ENCODE results near the gene RNASE8. TPM values are rescaled to one million over a fixed set of nuclear protein-coding genes. Genes with fewer than 3 reads are reported as not detected.

Gene RNASE8
- total RNA-seq, 2 donors from 2014 or later: not detected

GRCh38 chr14:21102521-21103410 lies 45.1 kb downstream of the RNASE8 start:
- H3K36me3 ChIP-seq: no peaks in the 10 kb centered on the region
- no peaks in the 10 kb centered on the region for H3K9me3 ChIP-seq
- peak overlapping the region in 1 of 2 donors; percentile 71 for H3K4me3 ChIP-seq
- no peaks in the 10 kb centered on the region for H3K27me3 ChIP-seq
- H3K27ac ChIP-seq: peak overlapping the region; percentile 99
- peaks cover 0 to 57% of the 10 kb centered on the region in 2 donors for H3K4me1 ChIP-seq
- TF ChIP-seq CTCF (IDR thresholded peaks at IDR 0.05): no peak
- no peak for DNase-seq (ENCODE audit: low spot score)

GRCh38 chr14:21103411-21103709 lies 45.7 kb downstream of the RNASE8 start:
- Histone ChIP-seq H3K27ac (peak overlapping the region; percentile 99), H3K27me3 (no peaks in the 10 kb centered on the region), H3K4me1 (peaks cover 0 to 57% of the 10 kb centered on the region in 2 donors), H3K9me3 (no peaks in the 10 kb centered on the region), H3K36me3 (no peaks in the 10 kb centered on the region), H3K4me3 (peak overlapping the region; percentile 56 to 71)
- no peak for DNase-seq (ENCODE audit: low spot score)
- TF ChIP-seq CTCF (IDR thresholded peaks at IDR 0.05): no peak

GRCh38 chr14:21103710-21104447 lies 46.3 kb downstream of the RNASE8 start:
- Histone ChIP-seq H3K36me3 (no peaks in the 10 kb centered on the region), H3K27me3 (no peaks in the 10 kb centered on the region), H3K9me3 (no peaks in the 10 kb centered on the region), H3K4me1 (peaks cover 0 to 56% of the 10 kb centered on the region in 2 donors), H3K4me3 (peak overlapping the region; percentile 56 to 71), H3K27ac (peak overlapping the region; percentile 99)
- peak; percentile 74 to 80 for TF ChIP-seq CTCF (IDR thresholded peaks at IDR 0.05)
- DNase-seq (ENCODE audit: low spot score): peak; percentile 98

GRCh38 chr14:21104448-21105060 lies 46.9 kb downstream of the RNASE8 start:
- Histone ChIP-seq H3K9me3 (no peaks in the 10 kb centered on the region), H3K4me3 (peak overlapping the region; percentile 56 to 71), H3K27ac (peak overlapping the region; percentile 99), H3K27me3 (no peaks in the 10 kb centered on the region), H3K36me3 (no peaks in the 10 kb centered on the region), H3K4me1 (peaks cover 0 to 50% of the 10 kb centered on the region in 2 donors)
- peak; percentile 98 to 99 for TF ChIP-seq CTCF (IDR thresholded peaks at IDR 0.05)
- DNase-seq (ENCODE audit: low spot score): peak; percentile 90

GRCh38 chr14:21105095-21105494 lies 47.5 kb downstream of the RNASE8 start:
- DNase-seq (ENCODE audit: low spot score): no peak
- Histone ChIP-seq H3K9me3 (no peaks in the 10 kb centered on the region), H3K27ac (peak overlapping the region; percentile 99), H3K4me3 (no peak overlapping the region), H3K27me3 (no peaks in the 10 kb centered on the region), H3K36me3 (no peaks in the 10 kb centered on the region), H3K4me1 (peaks cover 0 to 45% of the 10 kb centered on the region in 2 donors)
- no peak for TF ChIP-seq CTCF (IDR thresholded peaks at IDR 0.05)

Data from right atrium auricular region (tissue), 2 donors.